ENCODE data around the gene CRIM1.
A peak's percentile ranks its signal among the peaks of the same experiment; 100 is the strongest.

CRIM1 gene

DNA sequence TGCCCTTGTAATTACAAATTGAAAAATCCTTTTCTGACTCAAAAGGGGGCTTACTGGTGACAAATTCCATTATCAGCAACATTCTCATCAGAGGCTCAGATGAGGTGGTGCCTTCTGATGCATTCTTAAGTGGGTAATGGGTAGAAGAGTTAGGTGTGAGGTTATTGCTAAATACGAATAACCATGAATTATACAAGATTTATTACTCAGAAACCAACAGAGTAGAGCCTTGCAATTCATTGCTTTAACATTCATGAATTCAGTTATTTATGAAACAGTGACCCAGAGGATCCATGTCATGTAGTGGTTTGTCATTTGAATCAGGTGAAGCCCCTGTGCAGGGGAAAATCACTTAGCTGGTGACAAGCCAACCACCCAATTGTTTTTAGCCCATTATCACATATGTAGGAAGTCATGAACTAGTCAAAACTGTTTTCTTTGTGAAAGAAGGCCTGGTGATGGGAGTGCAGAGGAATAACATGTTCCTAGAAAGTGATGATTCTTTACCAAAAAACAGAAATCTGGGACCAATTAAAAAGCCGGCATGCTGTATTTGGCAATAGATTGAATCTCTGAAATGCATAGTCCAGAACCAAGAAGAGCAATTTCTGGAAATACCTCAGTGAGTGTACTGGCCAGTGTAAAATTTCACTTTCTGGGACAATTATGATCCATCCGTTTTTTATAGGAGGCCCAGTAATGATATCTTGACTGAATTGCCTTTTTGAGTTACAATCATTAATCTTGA is 70.2 kb downstream of the CRIM1 start:
- no peak for FAIRE-seq

DNA sequence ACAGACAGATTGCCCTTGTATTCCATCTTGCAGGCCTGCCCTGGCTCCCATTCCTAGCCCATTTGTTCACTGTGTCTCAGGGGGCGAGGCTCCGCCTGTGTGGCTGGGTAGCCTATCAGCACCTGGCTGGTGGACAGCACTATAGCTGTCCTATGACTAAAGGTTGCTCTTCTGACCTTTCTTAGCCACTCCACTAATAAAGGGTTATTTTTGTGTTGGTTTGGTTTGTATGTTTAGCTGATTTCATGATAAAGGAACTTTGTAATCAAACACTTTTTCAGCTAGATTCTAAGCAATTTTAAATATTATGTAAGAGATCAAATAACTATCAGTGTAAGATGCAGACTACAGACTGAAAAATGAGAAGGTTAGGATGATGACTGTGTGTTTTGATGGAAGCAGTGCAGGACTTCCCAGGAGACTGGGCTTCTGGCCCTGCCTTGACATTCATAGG is 72.2 kb downstream of the CRIM1 start:
- FAIRE-seq: no peak

DNA sequence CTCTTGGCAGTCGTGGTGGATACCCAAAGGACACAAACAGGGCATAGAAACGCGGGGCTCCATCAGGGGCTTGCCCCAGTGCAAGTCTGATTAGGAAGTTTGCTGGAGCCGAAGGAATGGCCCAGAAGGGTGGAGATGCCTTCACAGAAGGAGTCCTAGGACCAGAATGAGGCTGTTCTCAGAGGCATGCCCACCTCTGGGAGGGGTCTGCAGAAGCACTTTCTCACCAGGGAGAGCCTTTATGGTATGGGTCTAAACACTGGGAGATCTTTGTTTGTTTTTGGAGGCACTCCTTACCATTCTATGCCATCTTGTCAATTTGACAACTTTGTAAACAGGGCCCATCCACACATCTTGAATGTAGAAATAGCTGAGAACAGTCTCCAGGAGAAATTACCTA is 75.0 kb downstream of the CRIM1 start:
- FAIRE-seq: no peak

- no peak for FAIRE-seq
Observed at GRCh38 chr2:36432479-36432878, 76.9 kb downstream of the CRIM1 start.

GRCh38 chr2:36433311-36434217 is 78.0 kb downstream of the CRIM1 start:
- peak; percentile 26 for FAIRE-seq

DNA sequence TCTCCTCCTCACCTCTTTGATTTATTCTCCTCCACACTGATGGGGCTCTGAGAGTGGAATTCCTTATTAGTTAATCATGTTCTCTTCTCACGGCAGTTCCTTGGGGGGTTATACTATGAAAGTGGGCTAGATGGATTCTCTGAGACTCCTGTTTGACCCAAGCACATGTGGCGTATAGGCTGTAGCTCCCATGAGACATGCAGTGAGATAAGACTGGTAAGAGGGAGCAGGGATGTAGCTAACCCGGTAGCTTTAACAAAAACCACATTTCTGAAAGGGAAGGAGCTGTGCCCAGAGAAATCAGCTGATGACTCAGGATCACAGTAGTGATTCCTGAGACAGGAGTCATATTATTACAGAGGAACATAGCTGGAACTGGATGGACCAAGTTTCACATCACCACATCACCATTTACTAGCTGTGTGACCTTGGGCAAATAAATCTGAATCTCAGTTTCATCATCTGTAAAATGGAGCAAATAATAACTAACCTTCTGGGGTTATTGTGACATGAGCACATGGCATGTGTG is 82.9 kb downstream of the CRIM1 start:
- FAIRE-seq: no peak

GRCh38 chr2:36439084-36439483 is 83.5 kb downstream of the CRIM1 start:
- FAIRE-seq: no peak

- no peak for FAIRE-seq
Observed at GRCh38 chr2:36441065-36441625, 85.6 kb downstream of the CRIM1 start.

DNA sequence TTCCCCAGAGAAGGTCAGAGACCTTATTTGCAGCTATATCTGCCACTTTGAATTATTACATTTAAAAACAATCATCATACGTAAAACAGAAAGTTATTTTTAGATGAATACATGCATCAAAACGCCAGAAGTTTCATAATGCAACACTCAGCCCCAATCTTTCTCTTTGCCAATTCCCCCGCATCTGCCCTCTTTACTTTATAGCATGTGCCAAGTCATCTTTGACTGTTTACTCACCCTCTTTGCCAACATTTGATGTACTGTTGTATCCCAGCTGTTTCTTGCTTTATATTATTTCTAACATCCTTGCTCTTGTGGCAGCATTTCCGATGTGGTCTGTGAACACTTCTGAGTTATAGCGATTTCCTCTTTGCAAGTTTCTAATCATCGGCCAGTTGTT is 86.2 kb downstream of the CRIM1 start:
- no peak for FAIRE-seq

- FAIRE-seq: no peak
Observed at GRCh38 chr2:36444216-36444936, 88.8 kb downstream of the CRIM1 start.

DNA sequence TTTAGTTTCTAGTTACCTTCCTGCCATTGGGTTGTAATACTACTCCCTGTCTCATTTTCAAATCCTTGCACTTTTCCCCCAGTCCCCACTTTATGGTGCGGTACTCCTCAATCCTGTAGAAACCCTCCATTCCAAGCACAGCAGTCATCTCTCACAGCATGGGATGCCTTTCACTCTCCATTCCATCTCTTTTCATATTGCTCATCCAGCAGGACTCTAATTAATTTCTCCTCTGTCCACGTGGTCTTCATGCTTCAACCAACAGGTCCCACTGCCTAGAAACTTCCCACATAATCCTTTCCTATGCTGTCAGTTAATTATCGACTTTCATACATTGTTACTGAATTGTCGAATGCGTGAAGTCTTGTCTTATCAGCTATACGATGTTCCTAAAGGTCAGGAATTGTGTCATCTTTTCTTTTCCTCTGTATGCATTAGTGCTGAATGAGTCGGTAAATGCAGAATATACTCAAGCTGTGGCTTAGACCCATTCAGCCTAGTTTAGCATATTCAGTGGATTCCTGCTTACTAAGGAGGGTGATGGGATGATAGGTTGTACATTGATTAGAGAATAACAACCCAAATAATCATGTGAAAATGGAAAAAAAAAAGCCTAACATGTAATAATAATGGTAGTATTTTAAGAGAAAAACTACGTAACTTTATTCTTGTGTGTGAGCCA is 89.7 kb downstream of the CRIM1 start:
- no peak for FAIRE-seq

- no peak for FAIRE-seq
Observed at GRCh38 chr2:36446294-36446693, 90.7 kb downstream of the CRIM1 start.

DNA sequence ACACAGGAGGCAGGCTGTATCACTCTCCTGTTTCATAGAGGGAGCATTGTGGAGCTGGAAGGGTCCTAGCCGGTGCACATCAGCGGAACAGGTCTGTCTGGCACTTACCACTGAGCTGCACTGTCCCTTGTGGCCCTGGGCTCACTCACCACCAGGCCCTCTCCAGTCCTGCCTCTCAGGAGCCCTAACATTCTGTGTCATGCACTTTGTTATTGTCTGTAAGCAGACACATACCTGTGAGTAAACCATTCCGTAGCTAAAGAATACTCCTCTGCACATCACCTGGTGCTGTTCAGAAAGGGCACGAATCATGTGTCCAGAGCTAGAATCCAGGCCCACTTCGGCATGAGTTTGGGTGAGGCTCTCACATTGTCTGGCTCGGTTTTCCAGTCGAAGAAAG is 93.6 kb downstream of the CRIM1 start:
- no peak for FAIRE-seq

DNA sequence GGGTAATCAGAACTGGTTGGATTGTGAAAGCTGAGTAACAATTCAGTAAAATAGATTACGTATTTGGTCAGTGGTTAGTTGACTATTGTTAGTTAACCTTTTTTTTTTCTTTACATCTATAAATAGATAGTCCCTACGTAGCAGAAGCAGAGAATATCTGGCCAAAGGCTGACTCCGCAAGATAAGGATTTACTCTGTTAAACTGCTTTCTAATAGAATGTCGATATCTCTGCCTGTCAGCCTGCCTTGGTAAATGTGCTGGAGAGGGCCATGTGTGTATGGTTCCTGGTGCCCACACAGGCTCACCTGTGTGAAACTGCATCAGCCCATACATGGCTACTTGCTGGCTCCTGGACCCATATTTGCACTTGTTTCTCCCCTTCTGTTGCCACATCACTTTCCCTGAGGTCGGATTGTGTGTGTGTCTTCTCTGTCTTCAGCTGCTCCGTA is 94.4 kb downstream of the CRIM1 start:
- FAIRE-seq: no peak

DNA sequence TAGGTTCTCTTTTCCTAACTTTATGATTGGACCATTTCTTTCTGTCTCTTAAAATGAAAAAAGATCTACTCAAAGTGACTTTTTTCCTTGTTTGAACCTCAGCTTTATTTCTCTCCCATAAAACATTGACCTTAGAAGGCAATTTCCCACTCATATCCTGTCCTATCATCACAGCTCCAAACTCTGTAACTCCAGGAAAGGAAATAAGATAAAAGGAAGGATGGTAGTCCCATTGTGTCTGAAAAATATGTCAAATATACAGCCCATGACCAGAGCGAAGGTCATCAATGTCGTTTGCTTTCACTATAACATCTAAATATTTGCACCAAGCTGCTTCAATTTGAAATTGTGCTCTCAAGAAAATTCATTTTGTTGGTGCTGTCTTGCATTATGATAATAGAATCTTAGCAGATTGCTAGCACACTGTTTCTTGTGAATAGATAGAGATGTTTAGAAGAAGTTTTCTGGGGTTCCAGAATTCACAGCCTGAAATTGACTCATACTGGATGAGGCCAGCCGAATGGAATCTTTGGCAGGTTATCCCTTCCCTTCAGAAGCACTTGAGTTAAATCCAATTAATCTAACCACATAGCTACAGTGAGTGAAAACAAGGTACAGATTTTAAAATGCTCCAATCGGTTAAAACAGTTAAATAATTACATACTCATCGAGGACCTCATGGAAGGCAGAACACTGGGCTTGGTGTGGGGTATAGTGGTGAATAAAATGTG is 95.1 kb downstream of the CRIM1 start:
- FAIRE-seq: no peak

- no peak for FAIRE-seq
Observed at GRCh38 chr2:36451512-36451911, 95.9 kb downstream of the CRIM1 start.

DNA sequence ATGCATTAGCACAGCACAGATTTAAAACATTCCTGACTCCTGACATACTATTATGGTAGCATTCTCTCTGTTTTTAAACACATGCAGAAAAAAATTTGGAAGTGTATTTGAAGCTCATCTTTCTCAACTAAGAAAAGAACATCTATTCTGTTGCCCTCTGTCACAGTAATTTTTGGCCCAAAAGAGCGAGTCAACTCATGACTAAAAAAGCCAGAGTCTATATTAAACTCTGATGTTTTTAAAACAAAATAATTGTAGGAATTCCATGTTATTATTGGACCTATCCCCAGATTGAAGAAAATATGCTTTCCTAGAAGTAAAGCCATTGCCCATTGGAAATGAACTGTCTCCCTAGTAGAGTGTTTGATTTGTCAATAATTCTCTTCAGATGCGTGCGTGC is 96.7 kb downstream of the CRIM1 start:
- peak; percentile 84 for FAIRE-seq

DNA sequence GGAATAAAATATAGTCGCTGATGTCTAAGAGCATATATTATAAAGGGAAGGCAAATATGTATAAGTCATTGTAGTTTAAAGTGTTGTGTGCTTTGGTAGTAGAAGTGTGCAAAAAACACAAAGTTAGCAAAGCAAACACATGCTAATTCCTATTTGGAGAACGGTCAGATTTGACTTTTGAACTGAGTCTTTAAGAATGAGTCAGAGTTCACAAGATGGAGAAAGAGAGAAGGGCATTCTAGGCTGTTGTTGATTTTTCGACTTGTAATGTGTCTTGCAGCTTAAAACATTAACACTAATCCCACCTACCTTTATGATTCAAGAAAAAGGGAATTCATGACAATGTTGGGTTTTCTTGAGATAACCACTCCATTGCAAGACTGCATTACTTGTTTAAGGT is 98.1 kb downstream of the CRIM1 start:
- no peak for FAIRE-seq

GRCh38 chr2:36455011-36455410 is 99.4 kb downstream of the CRIM1 start:
- no peak for FAIRE-seq

- FAIRE-seq: no peak
Observed at GRCh38 chr2:36455788-36456187, 100.2 kb downstream of the CRIM1 start.
